HG03045 (cell line): ENCODE data around the gene EHMT1.

Experiments
- ATAC-seq: cut with Tn5 transposase; IDR thresholded peaks from one replicate; pipeline ENCODE4 v1.9.1; 2021; ENCODE audit warnings: mild to moderate bottlenecking, moderate library complexity; ENCODE audit not compliant: unreplicated experiment

Gene EHMT1

GRCh38 chr9:137733429-137733828 is 114.6 kb downstream of the EHMT1 start:
- ATAC-seq, result no peak

DNA sequence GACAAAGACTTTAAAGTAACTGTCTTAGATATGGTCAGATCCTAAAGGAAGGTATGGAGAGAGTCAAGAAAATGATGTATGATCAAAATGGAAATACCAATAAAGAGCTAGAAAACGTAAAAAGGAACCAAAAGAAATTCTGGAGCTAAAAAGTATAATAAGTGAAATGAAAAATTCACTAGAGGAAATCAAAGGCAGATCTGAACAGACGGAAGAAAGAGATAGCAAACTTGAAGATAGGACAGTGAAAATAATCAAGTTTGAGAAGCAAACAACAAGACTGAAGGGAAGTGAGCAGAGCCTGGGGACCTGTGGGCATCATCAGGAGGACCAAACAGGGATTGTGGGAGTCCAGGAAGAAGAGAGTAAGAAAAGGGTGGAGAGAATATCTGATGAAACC is 115.4 kb downstream of the EHMT1 start:
- no peak for ATAC-seq

DNA sequence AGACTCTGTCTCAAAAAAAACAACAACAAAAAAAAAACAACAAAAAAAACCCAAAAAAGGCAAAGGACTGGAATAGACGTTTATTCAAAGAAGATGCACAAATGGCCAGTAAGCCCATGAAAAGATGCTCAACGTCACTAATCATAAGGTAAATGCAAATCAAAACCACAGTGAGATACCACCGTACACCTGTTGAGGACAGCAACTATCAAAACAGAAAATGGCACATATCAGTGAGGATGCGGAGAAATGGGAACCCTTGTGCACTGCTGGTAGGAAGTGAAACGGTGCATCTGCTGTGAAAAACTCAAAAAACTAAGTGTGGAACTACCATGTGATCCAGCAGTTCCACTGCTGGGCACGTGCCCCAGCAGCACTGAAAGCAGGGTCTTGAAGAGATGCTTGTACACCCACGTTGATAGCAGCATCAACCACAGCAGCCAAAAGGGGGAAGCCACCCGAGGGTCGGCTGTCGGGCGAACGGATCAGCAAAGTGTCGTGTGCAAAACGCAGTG is 119.4 kb downstream of the EHMT1 start:
- peak; percentile 85 for ATAC-seq

DNA sequence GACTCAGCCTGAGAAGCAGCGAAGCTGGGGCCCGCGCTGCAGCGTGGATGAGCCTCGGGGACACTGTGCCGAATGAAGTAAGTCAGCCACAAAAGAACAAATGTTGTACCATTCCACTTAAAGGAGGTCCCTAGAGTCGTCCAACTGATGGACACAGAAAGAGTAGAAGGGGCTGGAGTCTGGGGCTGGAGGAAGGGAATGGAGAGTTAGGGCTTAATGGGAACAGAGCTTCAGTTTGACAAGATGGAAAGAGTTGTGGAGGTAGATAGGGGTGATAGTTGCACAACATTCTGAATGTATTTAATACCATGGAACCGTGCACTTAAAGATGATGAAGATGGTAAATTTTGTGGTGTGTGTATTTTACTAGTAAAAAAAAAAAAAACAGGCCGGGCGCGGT is 119.9 kb downstream of the EHMT1 start:
- no peak for ATAC-seq

DNA sequence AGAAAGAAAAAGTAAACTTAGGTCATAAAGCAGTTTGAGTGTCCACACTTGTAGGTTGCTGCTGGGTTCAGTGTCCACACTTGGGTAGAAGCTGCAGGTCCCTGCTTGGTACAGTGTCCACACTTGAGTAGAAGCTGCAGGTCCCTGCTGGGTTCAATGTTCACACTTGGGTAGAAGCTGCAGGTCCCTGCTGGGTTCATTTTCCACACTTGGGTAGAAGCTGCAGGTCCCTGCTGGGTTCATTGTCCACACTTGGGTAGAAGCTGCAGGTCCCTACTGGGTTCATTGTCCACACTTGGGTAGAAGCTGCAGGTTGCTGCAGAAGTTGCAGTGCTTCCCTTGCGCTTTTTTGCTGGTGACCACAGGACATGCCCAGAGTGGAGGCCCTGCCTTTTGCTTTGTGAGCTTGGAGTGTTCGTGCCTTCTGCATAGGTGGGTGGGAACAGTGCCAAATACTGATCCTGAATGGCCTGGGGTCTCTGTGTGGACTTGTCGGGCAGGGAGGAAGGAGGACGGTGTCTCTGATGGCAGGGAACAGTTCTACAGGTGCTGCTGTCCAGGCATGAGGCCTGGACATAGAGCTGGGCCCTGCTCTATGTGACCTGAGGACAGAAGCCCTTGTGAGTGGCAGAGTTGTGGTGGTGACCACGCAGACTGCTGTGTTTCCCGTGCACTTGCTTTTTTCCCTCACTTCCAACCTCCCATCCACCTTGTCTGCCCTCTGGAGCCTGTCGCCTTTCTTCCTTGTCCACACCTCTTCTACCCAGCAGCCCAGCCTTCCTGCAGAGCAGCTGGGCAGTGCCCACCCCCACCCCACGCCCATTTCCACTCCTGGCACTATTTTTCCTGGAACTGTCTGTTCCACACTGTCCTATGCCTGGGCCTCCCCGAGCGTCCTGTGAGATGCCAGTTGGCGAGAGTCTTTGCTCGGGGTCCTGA is 120.8 kb downstream of the EHMT1 start:
- no peak for ATAC-seq

GRCh38 chr9:137740312-137740711 is 121.5 kb downstream of the EHMT1 start:
- ATAC-seq, result no peak

DNA sequence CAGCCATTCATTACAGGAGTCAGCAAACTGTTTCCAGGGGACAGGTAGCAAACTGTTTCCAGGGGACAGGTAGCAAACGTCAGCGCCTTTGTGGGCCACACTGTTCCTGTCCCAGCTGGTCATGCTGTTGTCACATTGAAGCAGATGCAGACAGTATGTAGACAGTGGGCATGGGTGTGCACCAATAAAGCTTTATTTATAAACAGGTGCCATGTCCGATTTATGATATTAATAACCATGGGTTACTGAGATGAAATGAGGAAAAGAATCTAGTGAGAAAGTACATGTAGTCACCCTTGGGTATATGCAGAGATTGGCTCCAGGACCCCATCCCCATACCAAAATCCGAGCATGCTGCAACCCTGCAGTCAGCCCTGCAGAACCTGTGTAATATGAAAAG is 122.5 kb downstream of the EHMT1 start:
- ATAC-seq, result no peak

DNA sequence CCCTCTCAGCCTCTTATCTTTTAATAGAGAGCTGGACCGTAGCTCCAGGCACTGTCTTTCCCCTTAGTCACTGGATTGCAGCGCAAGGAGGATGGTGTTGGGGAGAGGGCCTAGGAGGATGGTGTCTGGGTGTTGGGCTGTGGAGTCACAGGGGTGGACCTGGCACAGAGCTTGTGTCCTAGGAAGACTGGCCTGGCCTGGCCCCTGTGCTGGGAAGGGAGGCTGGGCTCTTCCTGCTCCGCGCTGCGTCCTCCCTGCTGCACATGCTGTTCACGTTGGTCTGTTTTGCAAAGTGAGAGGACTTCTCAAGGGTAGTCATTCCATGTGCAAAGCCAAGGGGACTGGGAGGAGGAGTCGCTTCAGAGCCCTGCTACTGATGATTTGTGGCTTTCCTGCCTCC is 123.9 kb downstream of the EHMT1 start:
- no peak for ATAC-seq

- ATAC-seq, result no peak
Measured at GRCh38 chr9:137743695-137744094, 124.9 kb downstream of the EHMT1 start.

GRCh38 chr9:137744632-137745183 is 125.9 kb downstream of the EHMT1 start:
- peak; percentile 30 for ATAC-seq

GRCh38 chr9:137745541-137745991 is 126.8 kb downstream of the EHMT1 start:
- ATAC-seq, result peak; percentile 62

DNA sequence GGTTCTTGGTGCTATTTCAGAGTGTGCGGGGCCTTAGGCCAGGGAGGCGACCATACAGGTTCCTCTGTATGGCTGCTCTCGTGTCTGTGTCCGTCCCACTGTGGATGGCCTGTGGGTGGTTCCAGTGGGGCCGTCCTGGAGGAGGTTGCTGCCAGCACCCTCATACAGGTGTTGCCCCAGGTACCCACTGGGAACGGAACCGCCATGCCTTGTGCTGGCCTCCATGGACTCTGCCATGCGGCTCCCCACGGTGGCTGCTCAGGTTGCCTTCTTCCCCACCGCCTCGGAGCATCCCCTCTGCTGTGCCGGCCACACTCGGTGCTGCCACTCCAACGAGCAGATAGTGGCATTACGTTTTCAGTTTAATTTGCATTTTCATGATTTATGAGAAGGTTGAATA is 129.5 kb downstream of the EHMT1 start:
- no peak for ATAC-seq

DNA sequence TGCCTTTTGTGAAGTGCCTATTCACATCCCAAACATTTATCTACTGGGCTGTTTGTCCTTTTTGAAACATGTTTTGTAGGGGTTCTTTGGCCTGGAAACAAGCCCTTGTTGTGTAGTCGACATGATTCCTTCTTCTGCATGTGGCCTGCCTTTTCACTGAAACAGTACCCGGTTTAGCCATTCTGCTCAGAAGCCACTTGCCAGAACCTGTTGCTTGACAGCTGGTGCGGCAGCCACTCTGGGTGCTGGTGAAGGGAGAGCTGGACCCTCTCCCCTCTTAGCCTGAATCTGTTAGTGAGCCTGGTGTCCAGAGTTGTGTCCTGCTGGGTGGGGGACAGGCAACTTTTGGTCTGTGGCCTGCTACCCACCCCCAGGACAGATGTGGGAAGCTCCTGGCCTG is 129.9 kb downstream of the EHMT1 start:
- no peak for ATAC-seq

- no peak for ATAC-seq
Measured at GRCh38 chr9:137749511-137749910, 130.7 kb downstream of the EHMT1 start.

- ATAC-seq, result no peak
Measured at GRCh38 chr9:137750007-137750406, 131.2 kb downstream of the EHMT1 start.

- no peak for ATAC-seq
Measured at GRCh38 chr9:137750566-137750965, 131.8 kb downstream of the EHMT1 start.

- no peak for ATAC-seq
Measured at GRCh38 chr9:137751616-137752015, 132.8 kb downstream of the EHMT1 start.

DNA sequence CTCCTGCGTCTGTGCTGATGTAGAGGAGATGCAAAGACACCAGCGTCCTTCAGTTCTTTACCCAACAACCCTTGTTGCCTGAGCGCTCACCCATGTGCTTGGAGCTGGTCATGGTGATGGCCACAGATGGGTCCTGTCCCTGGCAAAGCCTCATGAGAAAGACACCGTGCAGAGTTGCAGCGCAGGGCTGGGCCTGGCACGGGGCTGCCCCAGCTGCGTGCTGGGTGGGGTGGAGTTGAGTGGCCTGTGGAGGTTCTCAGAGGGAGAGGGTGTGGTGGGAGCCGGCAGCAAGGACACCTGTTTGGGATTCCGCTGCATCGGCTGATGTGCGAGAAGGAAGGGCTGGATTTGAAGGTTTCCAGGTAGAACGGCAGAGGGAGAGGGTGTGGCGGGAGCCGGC is 133.6 kb downstream of the EHMT1 start:
- no peak for ATAC-seq

DNA sequence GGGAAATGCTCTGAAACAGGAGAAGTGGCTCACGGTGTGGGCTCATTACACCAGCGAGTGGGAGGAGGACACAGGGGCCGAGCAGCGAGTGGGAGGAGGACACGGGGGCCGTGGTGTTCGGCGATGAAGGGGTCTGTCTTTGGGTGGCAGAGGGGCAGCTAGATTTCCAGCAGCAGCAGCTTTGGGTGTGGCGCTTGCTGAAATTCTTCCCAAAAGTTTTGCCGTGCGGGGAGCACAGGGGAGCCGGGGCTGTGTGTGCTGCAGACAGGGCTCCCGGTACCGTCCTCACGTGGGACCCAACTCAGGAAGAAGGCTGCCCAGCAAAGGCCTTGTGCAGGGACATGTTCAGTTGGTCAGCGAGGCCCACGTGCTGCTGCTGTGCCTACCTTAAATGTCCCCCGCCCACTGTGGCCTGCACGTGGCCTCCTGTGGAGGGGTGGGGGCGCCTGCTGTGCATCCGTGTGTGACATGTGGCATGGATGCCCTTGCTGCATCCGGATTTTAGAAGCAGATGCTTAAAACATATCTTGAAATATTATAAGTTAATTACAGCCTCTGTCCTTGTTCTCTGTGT is 134.5 kb downstream of the EHMT1 start:
- ATAC-seq, result no peak

DNA sequence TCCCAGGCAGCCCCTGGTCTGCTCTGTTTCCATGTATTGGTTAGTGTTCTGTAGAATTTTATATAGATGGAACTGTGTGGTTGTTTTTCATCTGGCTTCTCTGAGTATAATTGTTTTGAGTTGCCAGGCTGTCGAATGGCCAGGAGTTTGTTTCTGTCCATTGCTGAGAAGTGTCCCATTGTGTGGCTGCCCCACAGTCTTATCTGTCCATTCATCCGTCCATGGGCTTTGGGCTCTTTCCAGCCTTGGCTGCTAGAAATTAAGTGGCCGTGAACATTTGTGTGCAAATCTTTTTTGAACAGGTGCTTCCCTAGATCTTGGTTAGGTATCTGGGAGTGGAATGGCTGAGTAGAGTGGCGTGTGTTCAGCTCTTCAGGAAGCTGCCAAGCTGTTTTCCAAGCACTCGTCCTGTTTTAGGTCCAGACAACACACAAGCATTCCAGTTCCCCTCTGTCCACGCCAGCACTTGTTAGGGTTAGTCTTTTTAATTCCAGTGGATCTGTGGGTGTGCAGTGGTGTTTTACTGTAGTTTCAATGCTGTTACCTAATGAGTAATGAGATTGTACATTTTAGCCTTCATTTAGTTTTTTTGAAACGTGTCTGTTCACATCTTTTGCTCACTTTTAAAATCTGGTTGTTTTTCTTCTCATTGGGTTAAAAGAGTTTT is 136.6 kb downstream of the EHMT1 start:
- no peak for ATAC-seq

DNA sequence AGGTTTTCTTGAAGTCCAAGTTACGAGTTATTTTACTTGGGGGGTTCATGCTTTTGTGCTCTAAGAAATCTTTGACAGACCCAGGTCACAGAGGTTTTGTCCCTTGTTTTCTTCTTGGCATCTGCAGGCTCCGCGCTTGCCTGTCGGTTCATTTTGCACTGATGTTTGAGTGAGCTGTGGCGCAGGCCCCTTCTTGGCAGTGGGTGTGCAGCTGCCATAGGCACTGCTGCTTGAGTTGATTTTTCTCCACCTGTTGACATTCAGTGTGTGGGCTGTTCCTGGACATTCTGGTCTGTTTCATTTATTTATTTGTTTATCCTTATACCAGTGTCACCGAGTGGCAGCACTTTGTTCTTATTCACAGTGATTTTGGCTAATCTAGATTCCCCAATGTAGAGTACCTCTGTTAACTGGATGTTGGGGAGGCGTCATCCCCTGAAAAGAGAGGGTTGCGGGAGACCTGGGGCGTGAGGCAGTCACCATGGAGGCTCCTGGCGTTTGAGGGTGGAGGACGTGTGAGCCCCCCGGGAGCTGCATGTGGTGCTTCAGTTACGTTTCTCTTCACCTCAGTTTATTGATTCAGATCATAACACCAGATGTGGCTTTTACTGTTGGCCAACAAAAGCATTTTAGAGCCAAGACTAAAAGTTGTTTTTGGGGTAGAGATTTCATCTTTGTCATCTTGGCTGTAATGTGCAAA is 137.4 kb downstream of the EHMT1 start:
- ATAC-seq, result no peak
